Trophoblast cell (in vitro differentiated cells and primary cell): Measurements from ENCODE around the gene SRBD1.

Experiments used
- DNase-seq, 2 donors: peaks; one replicate each; pipeline ENCODE4 v3.0.0-alpha.2; 2016
- H2AFZ ChIP-seq: 2 replicates; pipeline ENCODE4 v1.6.1; 2013; ENCODE audit warnings: low read length, moderate library complexity, mild to moderate bottlenecking; ENCODE audit not compliant: insufficient read depth, poor library complexity
- H2AK5ac ChIP-seq: 2 replicates; pipeline ENCODE4 v1.6.1; 2013; ENCODE audit warnings: mild to moderate bottlenecking, low read length
- H2BK120ac ChIP-seq: 2 replicates; pipeline ENCODE4 v1.6.1; 2013; ENCODE audit warnings: low read length, mild to moderate bottlenecking, moderate library complexity; ENCODE audit not compliant: insufficient read depth, poor library complexity
- H2BK12ac ChIP-seq: 2 replicates; pipeline ENCODE4 v1.6.1; 2013; ENCODE audit warnings: mild to moderate bottlenecking, low read length, moderate library complexity
- H2BK5ac ChIP-seq: 2 replicates; pipeline ENCODE4 v1.6.1; 2013; ENCODE audit warnings: low read length, low read depth, moderate library complexity, mild to moderate bottlenecking; ENCODE audit not compliant: poor library complexity
- H3K14ac ChIP-seq: 2 replicates; pipeline ENCODE4 v1.6.1; 2013; ENCODE audit warnings: mild to moderate bottlenecking, low read length
- H3K18ac ChIP-seq: 2 replicates; pipeline ENCODE4 v1.6.1; 2013; ENCODE audit warnings: mild to moderate bottlenecking, low read length
- H3K23ac ChIP-seq: 2 replicates; pipeline ENCODE4 v1.6.1; 2013; ENCODE audit warnings: low read length
- H3K27ac ChIP-seq: 2 replicates; pipeline ENCODE4 v1.5.1; 2013; ENCODE audit warnings: low read depth, mild to moderate bottlenecking, inconsistent platforms, low read length, moderate library complexity
- H3K27me3 ChIP-seq: 2 replicates; pipeline ENCODE4 v1.6.1; 2013; ENCODE audit warnings: inconsistent platforms, mild to moderate bottlenecking, low read length, moderate library complexity; ENCODE audit not compliant: insufficient read depth
- H3K36me3 ChIP-seq, 2 experiments: 1 replicate in 1 of 2; 2 replicates in 1 of 2; pipeline ENCODE4 v1.6.1; 2013; ENCODE audit warnings: low read length in 2 of 2, mild to moderate bottlenecking in 2 of 2, moderate library complexity in 1 of 2; ENCODE audit not compliant: insufficient read depth in 2 of 2, control insufficient read depth in 1 of 2
- H3K4ac ChIP-seq: 2 replicates; pipeline ENCODE4 v1.6.1; 2013; ENCODE audit warnings: low read depth, mild to moderate bottlenecking, low read length, moderate library complexity
- H3K4me1 ChIP-seq, 2 experiments: 1 replicate in 1 of 2; 2 replicates in 1 of 2; pipeline ENCODE4 v1.6.1; 2013; ENCODE audit warnings: low read length in 2 of 2, mild to moderate bottlenecking in 2 of 2, moderate library complexity in 1 of 2; ENCODE audit not compliant: insufficient read depth in 2 of 2, control insufficient read depth in 1 of 2
- H3K4me2 ChIP-seq: 2 replicates; pipeline ENCODE4 v1.6.1; 2013; ENCODE audit warnings: inconsistent platforms, mild to moderate bottlenecking, low read length, moderate library complexity
- H3K4me3 ChIP-seq: 2 replicates; pipeline ENCODE4 v1.5.1; 2013; ENCODE audit warnings: mild to moderate bottlenecking, low read depth, low read length, inconsistent platforms
- H3K79me1 ChIP-seq: one replicate; pipeline ENCODE4 v1.6.1; 2013; ENCODE audit warnings: low read length
- H3K79me2 ChIP-seq: 2 replicates; pipeline ENCODE4 v1.6.1; 2013; ENCODE audit warnings: low read length, mild to moderate bottlenecking; ENCODE audit not compliant: control insufficient read depth, insufficient read depth, poor library complexity
- H3K9ac ChIP-seq: 2 replicates; pipeline ENCODE4 v1.6.1; 2013; ENCODE audit warnings: mild to moderate bottlenecking, low read length
- H3K9me3 ChIP-seq: 2 replicates; pipeline ENCODE4 v1.6.1; 2013; ENCODE audit warnings: low read depth, mild to moderate bottlenecking, control low read depth, inconsistent platforms, low read length; ENCODE audit not compliant: insufficient read depth
- H4K12ac ChIP-seq: 2 replicates; pipeline ENCODE4 v1.6.1; 2013; ENCODE audit warnings: low read depth, mild to moderate bottlenecking, low read length, moderate library complexity
- H4K8ac ChIP-seq: 2 replicates; pipeline ENCODE4 v1.6.1; 2013; ENCODE audit warnings: low read depth, mild to moderate bottlenecking, low read length, moderate library complexity
- H4K91ac ChIP-seq: one replicate; pipeline ENCODE4 v1.6.1; 2013; ENCODE audit warnings: low read depth, mild to moderate bottlenecking, low read length, moderate library complexity
- WGBS: extraction: QIAGEN DNeasy Blood & Tissue Kit; methylation state at CpG from one replicate; pipeline ENCODE4 v1.1.7; 2013; ENCODE audit warnings: missing lambda C conversion rate; ENCODE audit not compliant: insufficient read length, insufficient coverage; ENCODE audit errors: extremely low coverage; 5-methylcytosine and 5-hydroxymethylcytosine counted together

Gene SRBD1

GRCh38 chr2:45636008-45636407 lies 24.9 kb upstream of the SRBD1 start:
- Histone ChIP-seq H3K9ac (no peak overlapping the region), H2BK120ac (no peak overlapping the region), H3K27me3 (no peaks in the 10 kb centered on the region), H2BK12ac (no peak overlapping the region), H2BK5ac (no peak overlapping the region), H3K23ac (no peak overlapping the region), H3K9me3 (no peaks in the 10 kb centered on the region), H4K8ac (no peak overlapping the region), H3K4ac (no peak overlapping the region), H3K27ac (no peak overlapping the region), H3K36me3 (no peaks in the 10 kb centered on the region), H2AFZ (no peak overlapping the region), H3K4me2 (no peak overlapping the region), H4K12ac (no peak overlapping the region), H3K4me1 (no peaks in the 10 kb centered on the region), H4K91ac (no peak overlapping the region), H3K4me3 (no peak overlapping the region), H3K14ac (no peak overlapping the region), H2AK5ac (no peak overlapping the region), H3K18ac (no peak overlapping the region), H3K79me1 (no peaks in the 10 kb centered on the region), H3K79me2 (no peaks in the 10 kb centered on the region)
- WGBS, result no CpG with 5 or more reads among the region's 5 CpGs
- DNase-seq, result no peak

- H3K36me3 ChIP-seq, result no peaks in the 10 kb centered on the region
- H3K9ac ChIP-seq, result no peak overlapping the region
- DNase-seq, result no peak
- no peak overlapping the region for H3K18ac ChIP-seq
- H3K79me1 ChIP-seq, result no peaks in the 10 kb centered on the region
- no peak overlapping the region for H3K23ac ChIP-seq
- H3K4me3 ChIP-seq, result no peak overlapping the region
- no peak overlapping the region for H4K8ac ChIP-seq
- no peak overlapping the region for H2BK12ac ChIP-seq
- H3K27me3 ChIP-seq, result no peaks in the 10 kb centered on the region
- no peak overlapping the region for H3K14ac ChIP-seq
- no peak overlapping the region for H3K27ac ChIP-seq
- H2AK5ac ChIP-seq, result no peak overlapping the region
- H3K4me2 ChIP-seq, result no peak overlapping the region
- WGBS, result no CpG with 5 or more reads among the region's 5 CpGs
- no peak overlapping the region for H2AFZ ChIP-seq
- H4K12ac ChIP-seq, result no peak overlapping the region
- no peaks in the 10 kb centered on the region for H3K9me3 ChIP-seq
- H4K91ac ChIP-seq, result no peak overlapping the region
- H3K4me1 ChIP-seq, result no peaks in the 10 kb centered on the region
- no peaks in the 10 kb centered on the region for H3K79me2 ChIP-seq
- H2BK120ac ChIP-seq, result no peak overlapping the region
- H2BK5ac ChIP-seq, result no peak overlapping the region
- H3K4ac ChIP-seq, result no peak overlapping the region
These were observed 23.2 kb upstream of the SRBD1 start for GRCh38 chr2:45634223-45634622.

GRCh38 chr2:45631955-45632354 lies 20.9 kb upstream of the SRBD1 start:
- H3K36me3 ChIP-seq, result no peaks in the 10 kb centered on the region
- no peak overlapping the region for H4K8ac ChIP-seq
- no peak overlapping the region for H2AK5ac ChIP-seq
- H3K18ac ChIP-seq, result no peak overlapping the region
- no peak for DNase-seq
- no peaks in the 10 kb centered on the region for H3K9me3 ChIP-seq
- H3K14ac ChIP-seq, result no peak overlapping the region
- no peak overlapping the region for H4K12ac ChIP-seq
- no peaks in the 10 kb centered on the region for H3K79me2 ChIP-seq
- no peak overlapping the region for H3K4me3 ChIP-seq
- H3K4me1 ChIP-seq, result no peaks in the 10 kb centered on the region
- no peaks in the 10 kb centered on the region for H3K27me3 ChIP-seq
- no peak overlapping the region for H4K91ac ChIP-seq
- H3K27ac ChIP-seq, result no peak overlapping the region
- H2BK12ac ChIP-seq, result no peak overlapping the region
- H2BK5ac ChIP-seq, result no peak overlapping the region
- H2AFZ ChIP-seq, result no peak overlapping the region
- no peak overlapping the region for H2BK120ac ChIP-seq
- WGBS, result no CpG with 5 or more reads among the region's 3 CpGs
- H3K4me2 ChIP-seq, result no peak overlapping the region
- H3K79me1 ChIP-seq, result no peaks in the 10 kb centered on the region
- H3K23ac ChIP-seq, result no peak overlapping the region
- no peak overlapping the region for H3K4ac ChIP-seq
- no peak overlapping the region for H3K9ac ChIP-seq

- Histone ChIP-seq H3K79me1 (no peaks in the 10 kb centered on the region), H3K9me3 (no peaks in the 10 kb centered on the region), H2BK120ac (no peak overlapping the region), H3K4me1 (no peaks in the 10 kb centered on the region), H4K8ac (no peak overlapping the region), H3K4me3 (no peak overlapping the region), H4K91ac (no peak overlapping the region), H3K14ac (no peak overlapping the region), H3K36me3 (no peaks in the 10 kb centered on the region), H3K27me3 (no peaks in the 10 kb centered on the region), H3K79me2 (no peaks in the 10 kb centered on the region), H2BK12ac (no peak overlapping the region), H3K23ac (no peak overlapping the region), H4K12ac (no peak overlapping the region), H3K9ac (no peak overlapping the region), H2AK5ac (no peak overlapping the region), H3K4ac (no peak overlapping the region), H3K18ac (no peak overlapping the region), H2AFZ (no peak overlapping the region), H2BK5ac (no peak overlapping the region), H3K27ac (no peak overlapping the region), H3K4me2 (no peak overlapping the region)
- DNase-seq, result no peak
- WGBS, result no CpG with 5 or more reads among the region's 3 CpGs
These were observed 20.3 kb upstream of the SRBD1 start for GRCh38 chr2:45631319-45631718.
